Fibroblast of lung (primary cell): ENCODE data around the gene CERS6. TPM values are rescaled to one million over a fixed set of nuclear protein-coding genes. Genes with fewer than 3 reads are reported as not detected.
"Not testable (repeated sequence)": the region's sequence is repeated elsewhere in the genome, so short reads cannot be mapped to it uniquely, and the experiment has no call there.

Source experiments
- DNase-seq, 2 donors: peaks; one replicate each; pipeline versions ENCODE4 v3.0.0 to v3.0.0-alpha.2; 2010; ENCODE audit warnings: low read depth in 2 of 2
- H2AFZ ChIP-seq: 2 replicates; pipeline ENCODE4 v1.5.1; 2012; ENCODE audit warnings: low read length, control low read depth, inconsistent platforms
- H3K27ac ChIP-seq: 2 replicates; pipeline ENCODE4 v1.5.1; 2011; ENCODE audit warnings: low read length, control low read depth; ENCODE audit not compliant: insufficient read depth
- H3K27me3 ChIP-seq: 2 replicates; pipeline ENCODE4 v1.5.1; 2011; ENCODE audit warnings: mild to moderate bottlenecking, low read length; ENCODE audit not compliant: control insufficient read depth, insufficient read depth
- H3K36me3 ChIP-seq: 2 replicates; pipeline ENCODE4 v1.5.1; 2011; ENCODE audit warnings: low read length; ENCODE audit not compliant: control insufficient read depth, insufficient read depth
- H3K4me1 ChIP-seq: 2 replicates; pipeline ENCODE4 v1.5.1; 2011; ENCODE audit warnings: low read length; ENCODE audit not compliant: control insufficient read depth, insufficient read depth; ENCODE audit errors: extremely low read depth
- H3K4me2 ChIP-seq: 2 replicates; pipeline ENCODE4 v1.5.1; 2011; ENCODE audit warnings: low read length, control low read depth; ENCODE audit not compliant: insufficient read depth; ENCODE audit errors: extremely low read depth
- H3K4me3 ChIP-seq, 4 experiments: fragments of 200-600 bp in 1 of 4; sonication (generic) in 1 of 4; replicated peaks in 1 of 4; 2 replicates each; pipeline ENCODE4 v1.5.1; 2011 to 2016; ENCODE audit warnings: low read length in 4 of 4, low read depth in 3 of 4, mild to moderate bottlenecking in 3 of 4, control low read depth in 2 of 4, inconsistent platforms in 1 of 4, mixed read lengths in 1 of 4; ENCODE audit not compliant: insufficient read depth in 1 of 4; ENCODE audit errors: control extremely low read depth in 1 of 4
- H3K79me2 ChIP-seq: 2 replicates; pipeline ENCODE4 v1.5.1; 2012; ENCODE audit warnings: mild to moderate bottlenecking, low read length, inconsistent platforms; ENCODE audit not compliant: control insufficient read depth, insufficient read depth
- H3K9ac ChIP-seq: 2 replicates; pipeline ENCODE4 v1.5.1; 2011; ENCODE audit warnings: mild to moderate bottlenecking, low read length, control low read depth; ENCODE audit not compliant: insufficient read depth
- H3K9me3 ChIP-seq: 2 replicates; pipeline ENCODE4 v1.5.1; 2012; ENCODE audit warnings: low read depth, low read length; ENCODE audit not compliant: control insufficient read depth, insufficient read depth
- H4K20me1 ChIP-seq: 2 replicates; pipeline ENCODE4 v1.5.1; 2011; ENCODE audit warnings: low read length; ENCODE audit not compliant: control insufficient read depth, insufficient read depth; ENCODE audit errors: extremely low read depth
- CTCF ChIP-seq, 2 donors: IDR thresholded peaks in 1 of 2; conservative IDR thresholded peaks in 1 of 2; 1 replicate in 1 of 2; 2 replicates in 1 of 2; pipeline ENCODE4 v1.5.1; 2011 to 2012; ENCODE audit warnings: low read length in 2 of 2, control low read depth in 1 of 2, inconsistent platforms in 1 of 2, low read depth in 1 of 2, mild to moderate bottlenecking in 1 of 2
- EZH2 ChIP-seq: IDR thresholded peaks from 2 replicates; pipeline ENCODE4 v1.5.1; 2012; ENCODE audit warnings: low read length, control low read depth, mild to moderate bottlenecking; ENCODE audit errors: missing control alignments
- polyA plus RNA-seq, 2 donors: library from polyadenylated mRNA; depleted of rRNA in 1 of 2; stranded (reverse) in 1 of 2; unstranded in 1 of 2; fragments of >200 nt; gene quantifications; 2 replicates each; pipeline ENCODE4 v1.2.1, GENCODE V29; 2011 to 2012; ENCODE audit warnings: missing spikeins in 1 of 2
- total RNA-seq: library from RNA; depleted of rRNA; stranded (reverse); fragments of >200 nt; gene quantifications from 2 replicates; pipeline ENCODE4 v1.2.1, GENCODE V29; 2014

CERS6 gene
- total and polyA plus RNA-seq, 2 donors (not counting 1 experiment from before 2014, with no cell fraction given) = 7.2 to 16.5 TPM

GRCh38 chr2:168655207-168655606 lies 199.1 kb downstream of the CERS6 start:
- Histone ChIP-seq H3K4me2 (no peak overlapping the region), H4K20me1 (no peaks in the 10 kb centered on the region), H2AFZ (no peak overlapping the region), H3K36me3 (no peaks in the 10 kb centered on the region), H3K27me3 (no peaks in the 10 kb centered on the region), H3K9me3 (no peaks in the 10 kb centered on the region), H3K9ac (no peak overlapping the region), H3K27ac (no peak overlapping the region), H3K4me1 (no peaks in the 10 kb centered on the region), H3K79me2 (no peaks in the 10 kb centered on the region), H3K4me3 (no peak overlapping the region)
- TF ChIP-seq EZH2 (no peak), CTCF (conservative IDR thresholded peaks at IDR 0.05 in 1 of 2, IDR thresholded peaks at IDR 0.05 in 1 of 2; ENCODE audit: low read depth in 1 of 2, low read length in 2 of 2) (no peak)
- no peak for DNase-seq

- not testable (repeated sequence) for H3K79me2 ChIP-seq, H2AFZ ChIP-seq, H3K36me3 ChIP-seq, H3K27ac ChIP-seq, H3K4me3 ChIP-seq, H3K4me1 ChIP-seq, H3K9me3 ChIP-seq, H3K27me3 ChIP-seq, DNase-seq, H3K4me2 ChIP-seq, H3K9ac ChIP-seq, H4K20me1 ChIP-seq
Measured at GRCh38 chr2:168657378-168657777, 201.3 kb downstream of the CERS6 start.

GRCh38 chr2:168658706-168659105 lies 202.6 kb downstream of the CERS6 start:
- H3K27ac ChIP-seq = no peak overlapping the region
- TF ChIP-seq CTCF (conservative IDR thresholded peaks at IDR 0.05 in 1 of 2, IDR thresholded peaks at IDR 0.05 in 1 of 2; ENCODE audit: low read depth in 1 of 2, low read length in 2 of 2) (no peak), EZH2 (no peak)
- H3K27me3 ChIP-seq = no peaks in the 10 kb centered on the region
- no peak overlapping the region for H3K4me3 ChIP-seq
- no peak for DNase-seq
- no peak overlapping the region for H3K4me2 ChIP-seq
- no peaks in the 10 kb centered on the region for H4K20me1 ChIP-seq
- no peak overlapping the region for H2AFZ ChIP-seq
- no peak overlapping the region for H3K9ac ChIP-seq
- H3K4me1 ChIP-seq = no peaks in the 10 kb centered on the region
- H3K36me3 ChIP-seq = no peaks in the 10 kb centered on the region
- no peaks in the 10 kb centered on the region for H3K9me3 ChIP-seq
- no peaks in the 10 kb centered on the region for H3K79me2 ChIP-seq
